GM23248 (cell line): Measurements from ENCODE around the gene ARID3B. TPM values are rescaled to one million over a fixed set of nuclear protein-coding genes. Genes with fewer than 3 reads are reported as not detected.

Experiments used
- DNase-seq: peaks from one replicate; pipeline ENCODE4 v3.0.0-alpha.2; 2015
- H2AFZ ChIP-seq: fragments of 200-600 bp; sonication (generic); 2 replicates; pipeline ENCODE4 v1.6.1; 2016; ENCODE audit warnings: antibody characterized with exemption
- H3F3A ChIP-seq: fragments of 200-600 bp; sonication (generic); 2 replicates; pipeline ENCODE4 v1.6.1; 2016; ENCODE audit warnings: mild to moderate bottlenecking, antibody characterized with exemption, mixed run types; ENCODE audit not compliant: insufficient read depth
- H3K27ac ChIP-seq: fragments of 200-600 bp; sonication (generic); 2 replicates; pipeline ENCODE4 v1.5.1; 2016; ENCODE audit warnings: mild to moderate bottlenecking
- H3K27me3 ChIP-seq: fragments of 200-600 bp; sonication (generic); replicated peaks from 2 replicates; pipeline ENCODE4 v1.6.1; 2016; ENCODE audit warnings: mild to moderate bottlenecking; ENCODE audit not compliant: insufficient read depth
- H3K36me3 ChIP-seq: fragments of 200-600 bp; sonication (generic); 2 replicates; pipeline ENCODE4 v1.6.1; 2016; ENCODE audit warnings: low read depth, mild to moderate bottlenecking
- H3K4me1 ChIP-seq: fragments of 200-600 bp; sonication (generic); 2 replicates; pipeline ENCODE4 v1.6.1; 2016; ENCODE audit warnings: mild to moderate bottlenecking; ENCODE audit not compliant: insufficient read depth
- H3K4me2 ChIP-seq: fragments of 200-600 bp; sonication (generic); one replicate; pipeline ENCODE4 v1.6.1; 2016; ENCODE audit warnings: mild to moderate bottlenecking; ENCODE audit not compliant: unreplicated experiment
- H3K4me3 ChIP-seq: fragments of 200-600 bp; sonication (generic); 2 replicates; pipeline ENCODE4 v1.5.1; 2016; ENCODE audit warnings: mild to moderate bottlenecking
- H3K79me2 ChIP-seq: fragments of 200-600 bp; sonication (generic); 2 replicates; pipeline ENCODE4 v1.6.1; 2016; ENCODE audit warnings: mild to moderate bottlenecking; ENCODE audit not compliant: insufficient read depth
- H3K9ac ChIP-seq: fragments of 200-600 bp; sonication (generic); 2 replicates; pipeline ENCODE4 v1.6.1; 2016; ENCODE audit warnings: mild to moderate bottlenecking
- H3K9me2 ChIP-seq: fragments of 200-600 bp; sonication (generic); 2 replicates; pipeline ENCODE4 v1.6.1; 2016; ENCODE audit warnings: mixed run types, mild to moderate bottlenecking, moderate library complexity; ENCODE audit not compliant: insufficient read depth
- H3K9me3 ChIP-seq: fragments of 200-600 bp; sonication (generic); one replicate; pipeline ENCODE4 v1.6.1; 2017; ENCODE audit warnings: low read depth
- H4K20me1 ChIP-seq: fragments of 200-600 bp; sonication (generic); 2 replicates; pipeline ENCODE4 v1.6.0; 2016; ENCODE audit not compliant: insufficient read depth
- EZH2 ChIP-seq: fragments of 200-600 bp; sonication (generic); IDR thresholded peaks from 2 replicates; pipeline ENCODE4 v1.6.1; 2018; ENCODE audit warnings: antibody characterized with exemption, mild to moderate bottlenecking; ENCODE audit not compliant: insufficient read depth, poor library complexity, severe bottlenecking
- EZH2phosphoT487 ChIP-seq: fragments of 200-600 bp; sonication (generic); IDR thresholded peaks from 2 replicates; pipeline ENCODE4 v1.6.1; 2018; ENCODE audit warnings: antibody characterized with exemption, moderate library complexity, mild to moderate bottlenecking, low read depth; ENCODE audit not compliant: insufficient read depth
- WGBS, 2 experiments: methylation state at CpG; one replicate each; pipeline ENCODE4 v1.1.6; 2015 to 2017; ENCODE audit warnings: low lambda C conversion rate in 2 of 2, low coverage in 1 of 2; ENCODE audit errors: missing lambda C conversion rate in 2 of 2; 5-methylcytosine and 5-hydroxymethylcytosine counted together
- in situ Hi-C: fragments of 300-500 bp; cut with MboI; formaldehyde crosslinking; loops from 2 replicates; pipeline ENCODE4 v1.15.0; 2020
- polyA plus RNA-seq: library from polyadenylated mRNA; unstranded; fragments of >200 nt; fragmentation: Nextera tagmentation; extraction: Ambion mirVana; gene quantifications from 2 replicates; pipeline ENCODE4 v1.2.1, GENCODE V29; 2016
- total RNA-seq: library from RNA; depleted of rRNA; stranded (reverse); fragments of >200 nt; shearing (Covaris generic); gene quantifications from 2 replicates; pipeline ENCODE4 v1.2.3, GENCODE V29; 2014

ARID3B gene
- total and polyA plus RNA-seq, 2 experiments from 2014 or later = 2.1 to 4.9 TPM

- Histone ChIP-seq H3K36me3 (no peaks in the 10 kb centered on the region), H3K9ac (no peak overlapping the region), H3K79me2 (no peaks in the 10 kb centered on the region), H3K4me3 (no peak overlapping the region), H2AFZ (no peak overlapping the region), H3K9me3 (no peaks in the 10 kb centered on the region), H3F3A (no peaks in the 10 kb centered on the region), H3K9me2 (no peaks in the 10 kb centered on the region), H3K27ac (no peak overlapping the region), H4K20me1 (no peaks in the 10 kb centered on the region), H3K4me2 (no peak overlapping the region), H3K4me1 (no peaks in the 10 kb centered on the region), H3K27me3 (no peaks in the 10 kb centered on the region)
- DNase-seq = peak; percentile 30
- no peak for TF ChIP-seq EZH2phosphoT487
- no peak for TF ChIP-seq EZH2
- in situ Hi-C loops = no loop called here
- 64 to 67% methylated on average over 12 of the region's 12 CpGs for WGBS, 2 experiments
These were observed 64.2 kb downstream of the ARID3B start for GRCh38 chr15:74604983-74605794.

DNA sequence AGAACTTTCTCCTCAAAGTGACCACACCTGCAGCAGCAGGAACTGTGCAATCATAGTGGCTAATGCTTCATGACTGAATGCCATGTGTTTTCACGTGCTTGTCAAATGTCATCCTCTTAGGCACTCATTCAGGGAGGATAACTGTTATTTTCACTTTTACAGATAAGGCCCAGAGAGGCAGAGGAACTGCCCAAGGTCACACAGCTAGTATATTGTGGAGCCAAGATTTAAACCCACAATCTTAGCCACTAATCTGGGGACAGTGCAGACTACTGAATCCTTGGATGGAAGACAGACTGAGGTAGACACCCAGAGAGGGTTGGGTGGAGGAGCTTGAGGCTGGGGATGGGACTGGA is 64.8 kb downstream of the ARID3B start:
- no peak overlapping the region for H3K4me3 ChIP-seq
- DNase-seq = no peak
- no peaks in the 10 kb centered on the region for H4K20me1 ChIP-seq
- no peaks in the 10 kb centered on the region for H3F3A ChIP-seq
- no peak overlapping the region for H2AFZ ChIP-seq
- no peak overlapping the region for H3K9ac ChIP-seq
- in situ Hi-C loops = no loop called here
- no peaks in the 10 kb centered on the region for H3K4me1 ChIP-seq
- H3K9me2 ChIP-seq = no peaks in the 10 kb centered on the region
- H3K27me3 ChIP-seq = no peaks in the 10 kb centered on the region
- H3K27ac ChIP-seq = no peak overlapping the region
- H3K36me3 ChIP-seq = no peaks in the 10 kb centered on the region
- no peaks in the 10 kb centered on the region for H3K9me3 ChIP-seq
- no peaks in the 10 kb centered on the region for H3K79me2 ChIP-seq
- no peak overlapping the region for H3K4me2 ChIP-seq
- TF ChIP-seq EZH2phosphoT487 (no peak), EZH2 (no peak)
- 91 to 92% methylated on average over 1 of the region's 1 CpG for WGBS, 2 experiments

- H2AFZ ChIP-seq = no peak overlapping the region
- H3K9me3 ChIP-seq = no peaks in the 10 kb centered on the region
- no peak overlapping the region for H3K27ac ChIP-seq
- no peak for DNase-seq
- no peak for TF ChIP-seq EZH2
- TF ChIP-seq EZH2phosphoT487 = no peak
- 63 to 86% methylated on average over 3 of the region's 3 CpGs for WGBS, 2 experiments
- H3K27me3 ChIP-seq = no peaks in the 10 kb centered on the region
- no peak overlapping the region for H3K4me2 ChIP-seq
- no peaks in the 10 kb centered on the region for H3K4me1 ChIP-seq
- H3K9me2 ChIP-seq = no peaks in the 10 kb centered on the region
- H3K9ac ChIP-seq = no peak overlapping the region
- no peaks in the 10 kb centered on the region for H4K20me1 ChIP-seq
- in situ Hi-C loops = no loop called here
- H3K36me3 ChIP-seq = no peaks in the 10 kb centered on the region
- no peak overlapping the region for H3K4me3 ChIP-seq
- peaks cover 6% of the 10 kb centered on the region for H3F3A ChIP-seq
- no peaks in the 10 kb centered on the region for H3K79me2 ChIP-seq
These were observed 67.8 kb downstream of the ARID3B start for GRCh38 chr15:74608786-74609185.

DNA sequence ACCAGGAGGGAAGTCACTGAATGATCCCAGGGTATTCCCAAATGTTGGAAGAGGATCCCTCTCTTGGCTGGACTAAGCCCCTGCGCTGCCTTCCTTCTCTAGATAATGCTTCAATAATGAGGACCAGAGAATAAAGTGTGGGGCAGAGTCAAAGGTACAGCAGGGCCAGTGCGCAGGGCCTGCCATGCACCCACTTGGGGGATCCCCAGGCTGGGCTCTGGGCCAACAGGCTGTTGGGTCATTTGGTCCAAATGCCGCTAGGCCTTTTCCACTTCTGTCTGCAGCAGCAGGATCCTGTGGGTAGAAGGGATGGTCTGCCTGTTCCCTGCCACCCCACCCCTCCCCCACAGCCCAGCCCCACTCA is 68.9 kb downstream of the ARID3B start:
- Histone ChIP-seq H3K79me2 (no peaks in the 10 kb centered on the region), H3K9me2 (no peaks in the 10 kb centered on the region), H3K4me2 (no peak overlapping the region), H3K4me3 (no peak overlapping the region), H2AFZ (no peak overlapping the region), H3K9me3 (no peaks in the 10 kb centered on the region), H3K9ac (no peak overlapping the region), H3K4me1 (peaks cover 4% of the 10 kb centered on the region; the same call in 1 of the 2 replicates), H3K36me3 (no peaks in the 10 kb centered on the region), H3K27me3 (no peaks in the 10 kb centered on the region), H3K27ac (no peak overlapping the region), H4K20me1 (no peaks in the 10 kb centered on the region), H3F3A (peaks cover 7% of the 10 kb centered on the region)
- in situ Hi-C loops = no loop called here
- WGBS, 2 experiments = 80 to 85% methylated on average over 3 of the region's 3 CpGs
- no peak for TF ChIP-seq EZH2
- TF ChIP-seq EZH2phosphoT487 = no peak
- no peak for DNase-seq
